Measurements from ENCODE around the gene DBNDD1.

GRCh38 chr16:90031186-90031930 lies 12.1 kb upstream of the DBNDD1 start:
- no peak for TF ChIP-seq YY1 (IDR thresholded peaks at IDR 0.05; ENCODE audit: insufficient read depth, insufficient read length)
- TF ChIP-seq SUZ12 (IDR thresholded peaks at IDR 0.05; ENCODE audit: extremely low read depth, insufficient read depth, insufficient read length): no peak
